ENCODE measurements around the gene TANC1.

The TANC1 gene

DNA sequence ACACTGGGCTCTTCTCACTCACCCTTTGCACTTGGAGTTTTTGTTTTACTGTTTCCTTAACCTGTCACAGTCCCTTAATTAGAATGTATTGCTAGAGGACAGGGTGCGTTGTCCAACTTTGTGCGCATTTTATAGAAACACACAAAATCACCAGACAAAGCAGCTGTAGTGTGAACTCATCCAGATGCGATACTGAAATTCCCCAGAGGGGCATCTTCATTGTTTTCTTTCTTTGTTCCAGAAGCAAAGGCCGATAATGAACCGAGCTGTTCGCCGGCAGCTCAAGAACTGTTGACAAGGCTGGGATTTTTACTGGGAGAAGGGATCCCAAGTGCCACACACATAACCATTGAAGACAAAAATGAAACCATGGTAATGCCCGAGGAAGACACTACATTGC, 180.5 kb downstream of the TANC1 start:
- DNase-seq: no peak

DNA sequence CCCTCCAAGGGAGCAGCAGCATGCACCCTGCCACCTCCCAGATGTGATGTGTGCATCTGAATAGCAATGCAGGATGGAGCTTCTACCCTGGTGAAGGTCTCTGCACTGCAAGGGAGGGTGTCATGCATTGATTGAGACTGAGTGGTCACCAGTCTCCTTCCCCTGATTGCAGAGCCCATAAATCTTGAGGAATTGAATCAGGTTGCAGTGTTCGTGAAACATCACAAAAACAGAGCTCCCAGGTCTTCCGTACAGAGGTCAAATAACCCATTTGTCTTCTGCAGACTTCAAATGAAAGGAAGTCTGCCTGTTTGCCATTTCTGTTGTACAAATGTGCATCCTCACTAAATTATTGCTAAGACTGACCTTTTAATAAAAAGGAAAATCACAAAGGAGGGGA, 181.3 kb downstream of the TANC1 start:
- DNase-seq: no peak

DNA sequence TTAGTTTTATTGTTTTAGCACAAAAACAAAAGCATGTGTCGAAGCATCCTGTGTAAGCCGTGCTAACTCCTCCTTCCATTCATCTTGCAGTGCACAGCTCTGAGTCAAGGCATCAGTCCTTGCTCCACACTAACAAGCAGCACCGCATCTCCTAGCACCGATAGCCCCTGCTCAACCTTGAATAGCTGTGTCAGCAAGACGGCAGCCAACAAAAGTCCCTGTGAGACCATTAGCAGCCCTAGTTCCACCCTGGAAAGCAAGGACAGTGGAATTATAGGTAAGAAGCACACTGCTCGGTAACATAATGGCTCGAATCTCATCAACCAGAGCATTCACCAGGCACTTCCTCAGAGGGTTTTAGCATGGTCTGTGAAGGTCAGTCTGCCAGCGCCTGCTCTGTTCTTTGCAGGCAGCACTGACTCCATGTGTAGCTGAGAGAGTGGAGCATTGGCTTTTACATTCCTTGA, 181.9 kb downstream of the TANC1 start:
- no peak for DNase-seq

DNA sequence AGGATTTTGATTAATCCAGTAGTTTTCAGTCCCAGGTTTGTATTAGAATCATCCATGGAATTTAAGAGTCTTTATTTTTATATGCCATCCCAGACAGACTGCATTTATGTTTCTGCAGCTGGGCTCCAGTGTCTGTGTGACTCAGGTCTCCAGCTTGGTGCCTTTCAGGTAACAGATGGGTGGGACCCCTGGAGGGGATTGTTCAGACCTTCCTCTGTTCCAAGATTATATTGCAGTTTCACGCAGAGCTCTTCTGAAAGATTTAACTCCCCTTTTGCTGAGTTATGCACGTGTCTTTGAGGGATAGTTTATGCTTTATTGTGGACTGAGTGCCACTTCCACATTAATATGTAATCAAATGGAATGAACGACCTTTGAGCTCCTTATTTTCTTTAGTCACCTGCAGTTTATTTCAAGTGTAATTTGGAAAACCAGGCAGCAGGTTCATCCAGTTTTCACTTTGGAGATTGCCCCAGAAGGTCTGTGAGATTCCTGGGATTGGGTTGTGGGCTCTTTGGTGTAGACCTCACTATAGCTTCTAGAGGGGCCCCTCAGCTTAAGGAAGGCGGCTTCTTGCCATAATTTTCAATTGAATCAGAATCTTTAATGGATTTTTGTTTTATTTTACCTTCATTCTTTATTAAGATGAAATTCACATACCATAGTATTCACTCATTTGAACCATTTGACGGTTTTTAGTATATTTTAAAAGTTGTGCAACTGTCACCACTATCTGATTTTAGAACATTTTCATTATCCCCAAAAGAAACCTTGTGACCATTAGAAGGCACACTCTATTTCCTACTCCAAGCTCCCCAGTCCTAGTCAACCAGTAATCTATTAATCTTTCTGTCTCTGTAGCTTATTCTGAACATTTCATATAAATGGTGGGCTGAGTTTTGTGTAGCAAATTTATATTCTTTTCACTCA, 183.0 kb downstream of the TANC1 start:
- no peak for DNase-seq

DNA sequence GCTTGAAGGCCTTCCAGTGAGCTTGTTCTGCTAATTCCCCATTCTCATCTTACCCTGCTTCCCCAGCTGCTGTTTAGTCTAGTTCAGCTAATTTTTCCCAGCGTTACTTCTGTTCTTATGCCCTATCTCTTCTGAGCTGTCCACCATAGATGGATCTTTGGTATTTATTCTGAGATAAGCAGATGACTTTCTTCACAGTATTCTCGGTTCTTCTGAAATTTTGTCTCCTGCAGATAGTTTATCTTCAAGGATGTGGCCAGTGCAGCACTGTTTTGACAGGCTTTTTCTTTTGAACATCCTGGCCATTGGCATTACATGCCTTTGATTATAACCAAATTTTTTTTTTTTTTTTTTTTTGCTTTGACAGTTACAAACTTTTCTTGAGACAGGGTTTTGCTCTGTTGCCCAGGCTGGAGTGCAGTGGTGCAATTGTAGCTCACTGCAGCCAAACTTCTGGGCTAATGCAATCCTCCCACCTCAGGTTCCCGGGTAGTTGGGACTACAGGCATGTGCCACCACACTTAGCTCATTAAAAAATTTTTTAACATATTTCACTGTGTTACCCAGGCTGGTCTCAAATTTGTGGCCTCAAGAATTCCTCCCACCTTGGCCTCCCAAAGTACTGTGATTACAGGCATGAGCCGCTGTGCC, 183.8 kb downstream of the TANC1 start:
- DNase-seq: no peak

DNA sequence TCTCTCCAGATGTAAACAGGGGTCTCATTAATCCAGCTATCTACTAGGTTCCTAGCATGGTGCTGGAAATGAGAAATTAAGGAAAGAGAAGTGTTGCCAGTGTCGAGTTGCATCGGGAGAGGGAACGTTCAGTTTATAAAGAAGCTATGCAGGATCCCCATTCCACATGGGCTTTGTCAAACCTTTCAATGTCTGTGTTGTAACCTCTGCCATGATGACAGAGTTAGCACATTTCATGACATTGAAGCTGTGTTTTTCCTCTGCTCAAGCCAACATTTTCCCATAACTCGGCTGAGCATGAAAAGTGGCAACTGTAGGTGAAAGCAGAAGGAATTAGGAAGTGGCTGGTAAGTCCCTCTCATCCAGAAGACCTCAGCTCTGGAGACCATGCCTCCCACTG, 184.6 kb downstream of the TANC1 start:
- DNase-seq: no peak

DNA sequence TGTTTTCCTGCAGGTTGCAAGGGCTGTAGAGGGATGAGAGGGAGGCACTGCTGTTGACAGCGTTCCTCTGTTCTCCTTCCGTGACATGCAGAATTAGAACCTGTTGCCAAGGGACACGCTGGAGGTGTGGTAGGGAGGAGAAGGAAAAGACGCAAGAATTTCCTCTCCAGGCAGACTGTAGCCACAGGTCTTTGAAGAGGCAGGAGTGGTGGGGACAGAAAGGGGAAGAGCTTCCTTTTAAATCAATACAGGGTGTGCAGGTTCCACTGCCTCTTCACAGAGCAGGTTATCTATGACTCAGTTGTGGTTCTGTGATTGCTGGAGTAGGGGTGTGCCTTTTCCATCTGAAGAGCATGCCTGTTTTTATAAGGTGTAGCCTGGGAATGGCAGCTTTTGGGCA, 185.0 kb downstream of the TANC1 start:
- no peak for DNase-seq

DNA sequence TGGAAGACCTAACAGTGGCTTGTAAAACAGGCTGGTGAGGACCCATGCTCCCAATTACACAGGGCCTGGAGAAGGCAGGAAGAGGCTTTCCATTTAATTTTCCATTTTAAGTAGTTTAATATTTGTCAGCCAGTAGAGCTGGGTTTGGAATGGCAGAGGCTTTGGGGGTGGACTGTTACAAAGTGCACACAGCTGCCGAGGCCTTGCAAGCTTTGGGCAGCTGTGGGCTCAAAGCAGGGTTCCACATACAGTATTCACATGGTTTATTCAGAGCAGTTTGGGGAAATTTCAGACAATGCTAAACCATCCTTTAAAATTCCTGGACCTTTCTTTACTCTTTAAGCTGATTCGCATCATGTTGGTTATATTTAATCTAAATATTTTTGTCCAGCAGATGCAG, 185.5 kb downstream of the TANC1 start:
- DNase-seq: no peak

DNA sequence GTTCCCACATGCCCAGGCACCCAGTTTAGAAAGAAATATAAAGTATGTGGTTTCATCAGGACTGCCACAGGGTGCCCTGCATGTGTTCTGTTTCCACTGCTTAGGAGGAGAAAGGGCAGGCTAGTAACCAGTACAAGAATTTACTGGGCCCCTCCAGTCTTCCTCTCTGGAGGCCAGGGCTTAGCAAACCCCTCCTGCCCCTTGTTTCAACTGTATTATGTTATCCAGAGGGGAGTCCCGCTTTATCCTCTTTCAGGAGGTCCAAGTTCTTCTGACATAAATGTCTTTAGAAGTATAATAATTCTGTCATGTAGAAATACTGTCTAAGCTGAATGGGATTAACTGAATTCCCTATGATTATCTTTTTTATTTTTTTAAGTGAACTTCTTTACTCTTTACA, 185.9 kb downstream of the TANC1 start:
- DNase-seq: no peak

DNA sequence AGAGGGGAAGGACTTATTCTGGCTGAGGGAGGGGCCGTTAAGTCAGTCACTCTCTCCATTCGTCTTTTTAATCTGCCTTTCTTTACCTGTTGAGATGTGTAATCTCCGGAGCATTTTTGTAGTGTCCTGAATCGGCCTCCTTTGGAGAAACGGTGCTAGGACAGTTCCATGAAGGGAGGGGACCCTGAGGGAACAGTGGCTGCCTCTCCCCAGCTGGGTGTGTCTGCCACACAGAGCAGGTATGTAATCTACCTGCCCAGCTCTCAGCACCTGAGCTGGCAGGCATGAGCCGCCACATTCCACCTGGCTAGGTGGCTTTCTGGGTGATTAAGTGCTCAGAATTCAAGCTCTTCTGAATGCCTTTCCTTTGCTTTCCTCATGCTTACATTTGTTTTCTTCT, 186.9 kb downstream of the TANC1 start:
- no peak for DNase-seq

DNA sequence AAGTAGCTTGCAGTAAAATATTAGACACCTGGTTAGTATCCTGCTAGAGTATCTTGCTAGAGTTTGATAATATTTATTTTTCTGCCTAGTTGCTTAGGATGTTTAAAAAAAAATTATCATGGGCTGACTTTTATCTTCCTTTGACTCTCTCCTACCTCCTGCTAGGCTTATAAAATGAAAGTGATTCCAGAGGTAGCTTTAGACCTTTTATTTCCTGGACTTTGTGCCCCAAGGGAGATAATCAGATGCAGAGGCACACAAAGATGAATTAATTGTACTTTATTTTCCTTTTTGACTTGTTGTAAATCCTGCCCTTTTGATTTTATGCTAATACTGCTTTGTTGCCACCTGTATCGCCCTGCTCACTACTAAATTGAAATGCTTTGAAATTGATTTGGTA, 187.4 kb downstream of the TANC1 start:
- no peak for DNase-seq

DNA sequence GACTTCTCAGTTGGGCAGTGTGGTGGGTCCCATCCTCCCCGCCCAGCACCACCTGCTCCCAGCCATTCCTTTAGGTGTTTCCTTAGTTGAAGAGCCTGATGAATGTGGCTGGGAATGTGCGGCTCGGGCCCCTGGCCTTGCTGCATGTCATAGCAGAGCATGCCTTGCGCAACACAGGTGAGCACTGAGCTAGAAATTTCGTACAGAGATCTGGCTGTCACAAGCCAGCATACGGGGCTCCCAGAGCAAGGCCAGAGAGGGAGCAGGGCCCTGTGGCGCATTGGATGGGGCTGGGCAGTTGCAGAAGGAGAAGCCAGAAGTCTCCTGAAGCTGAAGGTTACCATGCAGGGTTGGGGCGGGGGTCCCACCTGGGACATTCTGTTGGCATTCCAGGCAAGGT, 188.4 kb downstream of the TANC1 start:
- DNase-seq: no peak

DNA sequence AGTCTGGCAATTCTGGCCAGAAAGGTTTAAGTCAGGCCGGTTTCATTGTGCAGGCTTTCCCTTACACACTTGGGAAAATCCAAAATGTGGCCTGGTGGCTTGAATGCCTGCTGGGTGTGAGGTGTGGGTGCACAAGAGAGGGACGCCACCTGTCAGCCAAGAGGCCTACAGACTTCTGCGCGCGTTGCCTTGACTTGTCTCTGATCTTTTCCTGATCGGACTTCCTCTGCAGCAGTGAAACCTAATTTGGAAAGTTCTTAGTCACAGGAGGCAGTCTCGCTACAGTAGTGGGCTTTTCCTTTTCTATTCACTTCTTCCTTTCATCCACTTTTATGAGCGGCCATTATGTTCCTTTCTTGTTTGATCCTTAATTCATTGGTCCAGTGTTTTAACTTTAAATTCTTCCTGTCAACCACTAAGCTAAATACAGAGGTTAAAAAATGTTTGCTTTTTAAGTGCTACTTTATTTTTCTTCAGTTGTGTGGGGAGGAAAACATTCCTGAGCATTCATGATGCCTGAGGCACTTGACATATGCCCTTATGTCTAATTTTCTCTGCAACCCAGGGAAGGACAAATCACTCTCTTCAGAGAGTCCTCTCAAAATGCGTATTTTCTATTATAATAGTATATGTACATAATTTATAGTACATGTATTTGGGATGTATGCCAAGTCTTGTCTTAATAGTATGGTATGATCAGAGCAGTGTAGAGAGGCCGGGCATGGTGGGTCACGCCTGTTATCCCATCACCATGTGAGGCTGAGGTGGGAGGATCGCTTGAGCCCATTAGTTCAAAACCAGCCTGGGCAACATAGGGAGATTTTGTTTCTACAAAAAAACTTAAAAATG, 189.1 kb downstream of the TANC1 start:
- DNase-seq: no peak

DNA sequence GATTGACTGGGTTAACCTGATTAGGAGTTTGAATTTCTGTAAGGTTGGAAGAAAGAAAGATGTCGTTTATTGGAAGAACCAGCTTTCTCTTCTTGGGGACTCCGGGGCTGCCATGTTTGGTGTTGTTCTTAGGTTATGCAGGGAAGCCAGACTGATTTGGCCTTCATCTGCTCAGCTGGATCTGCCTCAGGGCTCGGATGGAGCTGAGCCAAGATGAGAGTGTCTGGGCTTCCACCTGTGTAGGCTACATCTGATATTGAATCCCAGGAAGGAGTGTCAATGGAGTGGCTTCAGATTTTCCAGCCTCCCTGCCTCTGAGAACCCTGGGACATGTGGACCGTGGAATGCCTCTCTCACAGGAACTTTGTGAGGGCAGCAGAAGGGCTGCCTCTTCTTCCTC, 192.0 kb downstream of the TANC1 start:
- DNase-seq: no peak

DNA sequence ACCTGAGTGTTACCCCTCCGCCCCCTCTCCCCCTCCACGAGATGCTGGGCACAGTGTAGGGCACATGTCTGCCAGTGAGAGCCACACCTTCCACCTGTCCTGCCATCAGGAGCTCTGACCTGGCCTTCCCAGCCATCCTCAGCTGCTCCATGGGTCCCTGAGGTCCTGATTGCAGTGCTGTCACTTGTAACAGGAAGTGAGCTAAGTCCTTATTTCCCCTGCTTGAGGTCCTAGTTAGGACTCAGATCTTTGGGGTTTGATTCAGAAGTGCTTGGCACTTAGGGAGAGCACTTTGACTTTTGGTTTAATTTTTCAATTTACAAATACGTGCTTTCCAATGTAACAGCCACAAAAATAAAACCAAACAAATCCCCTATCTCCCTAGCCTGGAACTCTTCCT, 192.5 kb downstream of the TANC1 start:
- DNase-seq: no peak

DNA sequence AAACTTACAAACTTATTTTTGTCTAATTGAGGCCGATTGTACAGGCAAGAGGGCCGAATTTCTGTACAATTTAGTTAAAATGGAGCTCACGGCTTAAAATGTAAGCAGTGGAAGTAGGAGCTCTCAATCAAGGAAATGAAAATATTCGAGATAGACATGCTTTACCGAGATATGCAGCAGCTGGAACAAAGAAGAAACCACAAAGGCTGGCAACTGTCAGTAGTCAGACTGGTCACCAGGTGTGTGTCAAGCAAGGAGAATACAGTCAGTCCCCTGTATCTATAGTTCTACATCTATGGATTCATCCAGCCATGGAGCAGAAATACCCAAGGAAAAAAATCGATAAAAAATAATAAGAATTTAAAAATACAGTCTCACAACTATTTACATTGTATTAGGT, 195.5 kb downstream of the TANC1 start:
- no peak for DNase-seq

DNA sequence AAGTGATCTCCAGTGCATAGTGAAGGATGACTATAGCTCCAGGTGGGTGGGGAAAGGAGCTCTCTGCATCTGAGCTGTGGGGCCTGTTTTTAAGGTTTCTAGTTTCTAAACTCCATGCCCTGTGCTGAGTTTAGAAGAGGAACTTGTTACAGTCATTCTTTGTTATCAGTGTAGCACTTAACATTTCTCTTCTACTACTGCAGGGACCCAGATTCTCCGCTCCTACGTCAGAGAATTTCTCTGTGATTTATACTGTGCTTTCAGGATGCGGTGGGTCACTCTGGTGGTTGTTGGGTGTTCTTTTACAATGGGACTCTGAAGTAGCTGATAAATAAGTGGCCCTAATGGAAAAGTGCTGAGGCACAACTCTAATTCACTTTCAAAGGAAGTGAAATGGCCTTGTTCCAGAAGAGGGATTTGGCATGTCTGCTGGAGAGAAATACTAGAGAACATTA, 196.0 kb downstream of the TANC1 start:
- DNase-seq: no peak

DNA sequence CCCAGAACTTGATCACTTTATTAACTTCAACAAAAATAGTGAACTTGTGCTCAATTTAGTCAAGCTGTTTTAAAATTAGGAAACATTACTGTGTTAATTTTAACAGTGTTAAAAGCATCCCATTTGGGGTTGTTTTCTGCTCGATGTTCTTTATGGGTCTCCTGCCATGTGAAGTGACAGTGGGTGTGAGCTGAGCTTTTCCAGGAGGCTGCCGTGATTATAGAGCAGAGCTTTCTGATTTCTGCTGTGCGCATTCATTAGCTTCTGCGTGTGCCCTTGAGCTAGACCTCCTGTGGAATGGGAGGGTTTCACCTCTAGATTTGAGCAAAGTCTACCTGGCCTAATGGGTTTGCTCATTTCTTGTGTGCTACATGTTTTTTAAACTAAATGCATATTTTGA, 196.6 kb downstream of the TANC1 start:
- DNase-seq: no peak

DNA sequence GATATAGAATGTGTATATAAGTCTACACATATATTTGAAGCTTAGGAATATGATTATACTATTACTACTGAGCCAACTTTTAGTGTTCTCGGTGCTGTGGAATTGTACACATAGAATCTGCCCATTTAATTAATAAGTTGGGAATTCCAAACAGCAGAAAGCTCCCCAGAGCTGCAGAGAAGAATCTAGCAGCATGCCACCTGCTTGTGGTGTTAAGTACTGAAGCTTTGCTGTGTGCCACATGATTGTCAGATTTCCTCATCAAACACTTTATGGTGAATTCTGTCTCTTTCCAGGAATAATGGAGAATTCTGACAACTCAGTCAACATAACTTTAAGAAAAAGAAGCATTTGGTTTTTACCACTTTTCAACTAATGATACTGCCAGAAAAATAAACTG, 200.3 kb downstream of the TANC1 start:
- DNase-seq: no peak

DNA sequence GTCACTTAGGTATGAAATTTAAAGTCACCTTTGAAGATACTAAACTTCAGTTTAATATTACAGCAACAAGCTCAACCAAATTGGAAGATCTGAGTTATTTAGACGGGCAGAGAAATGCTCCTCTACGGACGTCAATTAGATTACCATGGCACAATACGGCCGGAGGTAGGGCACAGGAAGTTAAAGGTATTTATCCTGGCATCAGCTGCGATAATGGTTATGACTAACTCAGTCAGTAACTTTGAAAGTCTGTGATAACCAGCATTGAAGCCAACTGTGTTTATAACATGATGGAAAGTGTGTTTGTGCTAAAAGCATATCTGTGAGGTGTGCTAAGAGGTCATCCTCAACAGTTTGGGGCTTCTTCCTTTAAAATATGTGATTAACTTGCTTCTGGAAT, 200.7 kb downstream of the TANC1 start:
- DNase-seq: no peak

DNA sequence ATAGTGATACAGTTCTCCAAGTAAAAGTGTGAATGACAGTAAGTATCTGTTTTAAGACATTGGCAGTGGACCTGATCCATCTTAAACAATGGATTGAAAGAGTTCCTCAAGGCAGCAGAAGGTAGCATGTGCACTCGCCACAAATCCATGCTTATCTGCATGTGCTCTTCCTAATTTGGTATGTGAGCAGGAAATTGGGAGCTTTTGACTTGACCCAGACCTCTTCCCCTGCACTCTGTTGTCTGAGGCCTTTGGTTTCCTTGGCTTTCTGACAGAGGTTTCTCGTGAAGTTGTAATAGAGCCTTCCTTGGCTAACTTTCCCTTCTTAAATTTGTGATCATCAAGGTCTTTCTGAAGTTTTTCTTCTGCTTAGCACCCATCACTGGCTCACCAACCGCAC, 204.0 kb downstream of the TANC1 start:
- DNase-seq: no peak

DNA sequence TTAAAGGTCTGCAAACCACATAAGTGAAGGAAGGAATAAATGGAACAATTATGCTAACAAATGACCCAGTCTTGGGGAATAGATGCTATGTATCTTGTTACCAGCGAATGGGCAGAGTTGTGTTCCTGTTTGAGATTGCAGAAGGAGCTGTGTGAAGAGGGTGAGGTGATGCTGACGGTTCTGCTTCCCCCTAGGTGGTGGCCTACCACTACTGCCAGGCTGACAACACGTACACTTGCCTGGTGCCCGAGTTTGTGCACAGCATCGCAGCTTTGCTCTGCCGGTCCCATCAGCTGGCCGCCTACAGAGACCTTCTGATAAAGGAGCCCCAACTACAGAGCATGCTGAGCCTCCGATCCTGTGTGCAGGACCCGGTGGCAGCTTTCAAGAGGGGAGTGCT, 206.3 kb downstream of the TANC1 start:
- DNase-seq: no peak

DNA sequence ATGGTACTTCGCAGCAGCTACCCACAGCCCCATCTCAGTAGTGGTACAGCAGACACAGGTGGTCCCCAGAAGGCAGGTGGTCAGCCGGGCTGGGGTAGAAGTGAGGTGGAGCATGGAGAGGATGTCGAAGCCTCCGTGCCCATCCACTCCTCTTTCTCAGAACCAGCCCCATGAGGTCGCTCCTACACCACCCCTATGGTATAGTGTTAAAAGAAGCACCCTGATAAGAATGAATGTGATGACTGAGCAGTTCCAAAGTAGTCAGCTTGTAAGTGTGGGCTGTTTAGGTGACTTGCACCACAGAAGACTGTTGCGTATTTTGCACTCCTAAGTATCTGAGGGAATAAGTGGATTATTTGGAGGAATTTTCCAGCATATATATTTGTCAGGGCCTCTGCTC, 206.7 kb downstream of the TANC1 start:
- no peak for DNase-seq

DNA sequence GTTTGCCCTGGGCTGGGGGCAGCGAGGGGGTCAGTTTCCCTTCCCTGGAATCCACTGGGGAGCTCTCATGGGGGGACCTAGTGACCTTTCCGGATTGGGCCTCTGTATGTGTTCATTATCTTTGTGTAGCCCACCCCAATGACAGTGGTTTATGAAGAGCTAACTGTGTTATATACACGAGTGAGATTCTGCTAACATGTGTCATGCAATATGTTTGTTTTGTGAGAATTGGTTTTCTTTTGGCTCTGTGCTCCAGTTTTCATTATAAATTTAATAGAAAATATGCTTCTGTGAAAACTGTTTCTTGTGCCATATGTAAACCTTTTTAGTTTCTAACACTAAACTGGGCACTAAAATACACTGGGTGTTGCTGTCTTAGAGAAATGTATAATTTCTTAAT, 207.5 kb downstream of the TANC1 start:
- no peak for DNase-seq

Measured in KG1 (cell line).